Uterus (tissue), 2 donors: Measurements from ENCODE around the gene SETD1A.

ENCODE experiments used
- POLR2A ChIP-seq, 2 donors: fragments of 450-650 bp; IDR thresholded peaks; one replicate each; pipeline ENCODE4 v1.6.1; 2016; ENCODE audit warnings: antibody characterized with exemption in 2 of 2, mild to moderate bottlenecking in 1 of 2, moderate library complexity in 1 of 2
- TF ChIP-seq, protein P1 (sequence below), 4 experiments: fragments of 200-600 bp in 2 of 4; fragments of 450-650 bp in 2 of 4; sonication (generic) in 2 of 4; IDR thresholded peaks; one replicate each; pipeline ENCODE4 v1.5.1; 2016 to 2019; ENCODE audit warnings: antibody characterized with exemption in 4 of 4, mild to moderate bottlenecking in 2 of 4, moderate library complexity in 1 of 4

DNA sequence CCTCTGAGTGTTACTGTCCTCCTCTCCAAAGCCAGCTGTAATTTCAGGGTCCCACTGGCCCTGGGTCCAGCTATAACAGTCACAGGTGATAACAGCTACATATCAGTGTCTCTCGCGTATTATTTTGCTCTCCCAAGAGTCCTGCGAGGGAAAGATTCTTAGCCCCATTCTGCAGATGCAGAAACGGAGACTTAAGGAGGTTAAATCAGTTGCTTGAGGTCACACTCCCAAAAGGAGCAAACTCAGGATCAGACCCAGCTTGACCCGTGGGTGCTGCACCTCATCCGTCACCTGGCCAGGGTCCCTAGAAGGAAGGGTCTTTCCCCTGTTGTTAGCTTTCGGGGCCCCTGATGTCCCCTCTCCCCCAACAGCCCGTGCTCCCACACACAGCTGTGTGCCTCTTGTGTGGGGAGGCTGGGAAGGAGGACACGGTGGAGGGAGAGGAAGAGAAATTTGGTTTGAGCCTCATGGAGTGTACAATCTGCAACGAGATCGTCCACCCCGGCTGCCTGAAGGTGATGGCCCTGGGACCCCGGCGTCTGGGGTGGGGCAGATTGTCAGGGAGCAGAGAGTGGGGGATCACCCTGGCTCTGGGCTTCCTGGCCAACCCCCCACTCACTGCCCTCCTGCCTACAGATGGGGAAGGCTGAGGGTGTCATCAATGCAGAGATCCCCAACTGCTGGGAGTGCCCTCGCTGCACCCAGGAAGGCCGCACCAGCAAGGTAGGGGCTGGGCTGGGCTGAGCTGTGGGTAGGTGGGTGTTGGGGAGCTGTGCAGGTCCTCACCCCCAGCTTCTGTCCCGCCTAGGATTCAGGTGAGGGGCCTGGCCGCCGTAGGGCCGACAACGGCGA, 30.4 kb upstream of the SETD1A start:
- TF ChIP-seq, protein P1, sequence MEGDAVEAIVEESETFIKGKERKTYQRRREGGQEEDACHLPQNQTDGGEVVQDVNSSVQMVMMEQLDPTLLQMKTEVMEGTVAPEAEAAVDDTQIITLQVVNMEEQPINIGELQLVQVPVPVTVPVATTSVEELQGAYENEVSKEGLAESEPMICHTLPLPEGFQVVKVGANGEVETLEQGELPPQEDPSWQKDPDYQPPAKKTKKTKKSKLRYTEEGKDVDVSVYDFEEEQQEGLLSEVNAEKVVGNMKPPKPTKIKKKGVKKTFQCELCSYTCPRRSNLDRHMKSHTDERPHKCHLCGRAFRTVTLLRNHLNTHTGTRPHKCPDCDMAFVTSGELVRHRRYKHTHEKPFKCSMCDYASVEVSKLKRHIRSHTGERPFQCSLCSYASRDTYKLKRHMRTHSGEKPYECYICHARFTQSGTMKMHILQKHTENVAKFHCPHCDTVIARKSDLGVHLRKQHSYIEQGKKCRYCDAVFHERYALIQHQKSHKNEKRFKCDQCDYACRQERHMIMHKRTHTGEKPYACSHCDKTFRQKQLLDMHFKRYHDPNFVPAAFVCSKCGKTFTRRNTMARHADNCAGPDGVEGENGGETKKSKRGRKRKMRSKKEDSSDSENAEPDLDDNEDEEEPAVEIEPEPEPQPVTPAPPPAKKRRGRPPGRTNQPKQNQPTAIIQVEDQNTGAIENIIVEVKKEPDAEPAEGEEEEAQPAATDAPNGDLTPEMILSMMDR (IDR thresholded peaks at IDR 0.05): no peak
- no peak for TF ChIP-seq POLR2A (IDR thresholded peaks at IDR 0.05)
